Measurements from ENCODE around the gene HOXB7.

Gene HOXB7

GRCh38 chr17:48620461-48621139, 9.8 kb upstream of the HOXB7 start:
- H3K27me3 ChIP-seq (ENCODE audit: insufficient read depth, low read depth, severe bottlenecking) = peaks cover 100% of the 10 kb centered on the region
- peaks cover 3% of the 10 kb centered on the region for H3K9me3 ChIP-seq (ENCODE audit: severe bottlenecking)
- no peak for TF ChIP-seq CTCF (IDR thresholded peaks at IDR 0.05; ENCODE audit: low read depth, low read length)
- no peaks in the 10 kb centered on the region for H3K36me3 ChIP-seq
- H3K27ac ChIP-seq = no peak overlapping the region
- H3K4me3 ChIP-seq (ENCODE audit: low read depth, low read length) = no peak overlapping the region
- DNase-seq = no peak

- no peak for DNase-seq
- H3K4me3 ChIP-seq (ENCODE audit: low read depth, low read length) = no peak overlapping the region
- H3K36me3 ChIP-seq = no peaks in the 10 kb centered on the region
- H3K27ac ChIP-seq = no peak overlapping the region
- H3K27me3 ChIP-seq (ENCODE audit: insufficient read depth, low read depth, severe bottlenecking) = peaks cover 100% of the 10 kb centered on the region
- TF ChIP-seq CTCF (IDR thresholded peaks at IDR 0.05; ENCODE audit: low read depth, low read length) = no peak
- H3K9me3 ChIP-seq (ENCODE audit: severe bottlenecking) = peaks cover 3% of the 10 kb centered on the region
These were observed 9.1 kb upstream of the HOXB7 start for GRCh38 chr17:48619826-48620449.

- DNase-seq = peak; percentile 88
- Histone ChIP-seq H3K9me3 (ENCODE audit: severe bottlenecking) (peaks cover 3% of the 10 kb centered on the region), H3K27ac (no peak overlapping the region), H3K4me3 (ENCODE audit: low read depth, low read length) (no peak overlapping the region), H3K27me3 (ENCODE audit: insufficient read depth, low read depth, severe bottlenecking) (peaks cover 97% of the 10 kb centered on the region), H3K36me3 (no peaks in the 10 kb centered on the region)
- TF ChIP-seq CTCF (IDR thresholded peaks at IDR 0.05; ENCODE audit: low read depth, low read length) = peak; percentile 89
These were observed 7.6 kb upstream of the HOXB7 start for GRCh38 chr17:48618256-48618896.

GRCh38 chr17:48617471-48618255, 6.8 kb upstream of the HOXB7 start:
- no peaks in the 10 kb centered on the region for H3K36me3 ChIP-seq
- no peak overlapping the region for H3K27ac ChIP-seq
- no peak for TF ChIP-seq CTCF (IDR thresholded peaks at IDR 0.05; ENCODE audit: low read depth, low read length)
- H3K27me3 ChIP-seq (ENCODE audit: insufficient read depth, low read depth, severe bottlenecking) = peaks cover 94% of the 10 kb centered on the region
- DNase-seq = no peak
- no peak overlapping the region for H3K4me3 ChIP-seq (ENCODE audit: low read depth, low read length)
- H3K9me3 ChIP-seq (ENCODE audit: severe bottlenecking) = peaks cover 3% of the 10 kb centered on the region

- H3K27ac ChIP-seq = no peak overlapping the region
- no peak for TF ChIP-seq CTCF (IDR thresholded peaks at IDR 0.05; ENCODE audit: low read depth, low read length)
- no peak for DNase-seq
- H3K9me3 ChIP-seq (ENCODE audit: severe bottlenecking) = peaks cover 3% of the 10 kb centered on the region
- H3K27me3 ChIP-seq (ENCODE audit: insufficient read depth, low read depth, severe bottlenecking) = peaks cover 94% of the 10 kb centered on the region
- no peaks in the 10 kb centered on the region for H3K36me3 ChIP-seq
- no peak overlapping the region for H3K4me3 ChIP-seq (ENCODE audit: low read depth, low read length)
These were observed 6.1 kb upstream of the HOXB7 start for GRCh38 chr17:48616717-48617470.
